A549 (cell line): ENCODE measurements around the gene MAPK6. TPM values are rescaled to one million over a fixed set of nuclear protein-coding genes. Genes with fewer than 3 reads are reported as not detected.
A peak's percentile ranks its signal among the peaks of the same experiment; 100 is the strongest.

Source experiments
- ATAC-seq, 2 experiments: fragments of 200-7000 bp in 1 of 2; fragments of >200 bp in 1 of 2; cut with Nextera tagmentation in 1 of 2; cut with Tn5 transposase in 1 of 2; 3 replicates each; pipeline versions ENCODE4 v1.8.0 to v1.9.1; 2018 to 2020; ENCODE audit warnings: mild to moderate bottlenecking in 1 of 2, moderate library complexity in 1 of 2
- CTCF ChIA-PET: fragments of 300-600 bp; sonication (Branson Sonifier 250); formaldehyde crosslinking; extraction: SDS; loops from one replicate; lab custom pipeline; 2021; ENCODE audit warnings: antibody characterized with exemption, inconsistent platforms; lab: Yijun Ruan, JAX
- POLR2A ChIA-PET: fragments of 350-600 bp; formaldehyde crosslinking; extraction: SDS; loops from one replicate; lab custom pipeline; 2021; ENCODE audit warnings: antibody characterized with exemption, inconsistent platforms; lab: Yijun Ruan, JAX
- DNase-seq, 2 experiments: peaks; one replicate each; pipeline versions ENCODE4 v3.0.0 to v3.0.0-alpha.2; 2011 to 2016; ENCODE audit warnings: low read depth in 1 of 2, low spot score in 1 of 2
- FAIRE-seq: peaks from 2 replicates; lab custom pipeline; 2011; peaks lifted over from hg19 to GRCh38; lab: Jason Lieb, UNC
- H3K27ac ChIP-seq, 2 experiments: fragments of >200 bp; sonication (Bioruptor Twin); formaldehyde crosslinking; 3 replicates each; pipeline ENCODE4 v1.5.1; 2016 to 2017
- H3K4me1 ChIP-seq: fragments of >200 bp; sonication (Bioruptor Twin); formaldehyde crosslinking; 3 replicates; pipeline ENCODE4 v1.6.1; 2016
- H3K4me2 ChIP-seq: fragments of >200 bp; sonication (Bioruptor Twin); formaldehyde crosslinking; 3 replicates; pipeline ENCODE4 v1.6.1; 2016
- H3K4me3 ChIP-seq: fragments of >200 bp; sonication (Bioruptor Twin); formaldehyde crosslinking; 3 replicates; pipeline ENCODE4 v1.5.1; 2016
- H3K9me3 ChIP-seq: fragments of >200 bp; sonication (Bioruptor Twin); formaldehyde crosslinking; 3 replicates; pipeline ENCODE4 v1.6.1; 2016
- BHLHE40 ChIP-seq: IDR thresholded peaks from 2 replicates; pipeline ENCODE4 v1.6.1; 2012; ENCODE audit warnings: low read depth, low read length, inconsistent platforms
- CBX8 ChIP-seq: fragments of 200-600 bp; sonication (generic); IDR thresholded peaks from 2 replicates; pipeline ENCODE4 v1.6.1; 2016
- CEBPB ChIP-seq, 2 experiments: fragments of >200 bp in 1 of 2; sonication (Bioruptor Twin) in 1 of 2; formaldehyde crosslinking in 1 of 2; IDR thresholded peaks; 2 replicates each; pipeline ENCODE4 v1.6.1; 2012 to 2016
- CHD2 ChIP-seq: fragments of 150-350 bp; IDR thresholded peaks from 2 replicates; pipeline ENCODE4 v1.6.1; 2014; ENCODE audit warnings: low read length; ENCODE audit not compliant: partially characterized antibody
- CHD4 ChIP-seq: fragments of 200-600 bp; sonication (generic); IDR thresholded peaks from 2 replicates; pipeline ENCODE4 v1.6.1; 2016; ENCODE audit warnings: antibody characterized with exemption, mild to moderate bottlenecking, borderline replicate concordance
- E2F6 ChIP-seq: IDR thresholded peaks from 2 replicates; pipeline ENCODE4 v1.6.1; 2012; ENCODE audit warnings: low read depth, borderline replicate concordance
- EHMT2 ChIP-seq: fragments of 200-600 bp; sonication (generic); IDR thresholded peaks from 2 replicates; pipeline ENCODE4 v1.6.1; 2016; ENCODE audit warnings: antibody characterized with exemption, low read depth, mild to moderate bottlenecking, moderate library complexity
- ELK1 ChIP-seq: fragments of 150-350 bp; IDR thresholded peaks from 2 replicates; pipeline ENCODE4 v1.6.1; 2014; ENCODE audit warnings: low read depth, mild to moderate bottlenecking, low read length
- ESRRA ChIP-seq: fragments of 150-350 bp; IDR thresholded peaks from 2 replicates; pipeline ENCODE4 v1.6.1; 2014; ENCODE audit warnings: mild to moderate bottlenecking, low read length, borderline replicate concordance
- FOSL2 ChIP-seq, 2 experiments: fragments of 450-650 bp in 1 of 2; fragments of >200 bp in 1 of 2; sonication (Bioruptor Twin) in 1 of 2; formaldehyde crosslinking; IDR thresholded peaks; 2 replicates each; pipeline versions ENCODE4 v1.5.0 to v1.6.1; 2016 to 2020; ENCODE audit warnings: mild to moderate bottlenecking in 1 of 2, moderate library complexity in 1 of 2
- FOXS1 ChIP-seq: fragments of 250-450 bp; sonication (Bioruptor Pico); IDR thresholded peaks from 2 replicates; pipeline ENCODE4 v1.5.0; 2020; ENCODE audit warnings: mild to moderate bottlenecking, moderate library complexity
- HDAC2 ChIP-seq: fragments of 200-600 bp; sonication (generic); IDR thresholded peaks from 2 replicates; pipeline ENCODE4 v1.6.1; 2016
- HES2 ChIP-seq: fragments of >200 bp; sonication (Bioruptor Twin); formaldehyde crosslinking; IDR thresholded peaks from 2 replicates; pipeline ENCODE4 v1.6.1; 2016
- HEYL ChIP-seq: fragments of 250-450 bp; sonication (Bioruptor Pico); IDR thresholded peaks from 2 replicates; pipeline ENCODE4 v1.8.0; 2021; ENCODE audit warnings: mild to moderate bottlenecking, moderate library complexity
- HOXA7 ChIP-seq: fragments of 250-450 bp; sonication (Bioruptor Pico); IDR thresholded peaks from 2 replicates; pipeline ENCODE4 v1.5.0; 2020; ENCODE audit warnings: mild to moderate bottlenecking, moderate library complexity
- HOXB5 ChIP-seq: fragments of 250-450 bp; sonication (Bioruptor Pico); IDR thresholded peaks from 2 replicates; pipeline ENCODE4 v1.5.0; 2020; ENCODE audit warnings: mild to moderate bottlenecking, moderate library complexity
- JUNB ChIP-seq: fragments of >200 bp; sonication (Bioruptor Twin); formaldehyde crosslinking; IDR thresholded peaks from 2 replicates; pipeline ENCODE4 v1.6.1; 2016
- KDM1A ChIP-seq: fragments of 200-600 bp; sonication (generic); IDR thresholded peaks from 2 replicates; pipeline ENCODE4 v1.6.1; 2016; ENCODE audit warnings: low read depth, mild to moderate bottlenecking
- KDM5A ChIP-seq: fragments of 200-600 bp; sonication (generic); IDR thresholded peaks from 2 replicates; pipeline ENCODE4 v1.6.1; 2016; ENCODE audit warnings: antibody characterized with exemption, mild to moderate bottlenecking
- MAZ ChIP-seq: fragments of 150-350 bp; IDR thresholded peaks from 2 replicates; pipeline ENCODE4 v1.6.1; 2014; ENCODE audit warnings: antibody characterized with exemption, low read depth, low read length, borderline replicate concordance
- NFE2L2 ChIP-seq: fragments of 150-350 bp; conservative IDR thresholded peaks from 2 replicates; pipeline ENCODE4 v1.6.1; 2014; ENCODE audit warnings: low read length
- PHF8 ChIP-seq: fragments of 200-600 bp; sonication (generic); IDR thresholded peaks from 2 replicates; pipeline ENCODE4 v1.6.1; 2016; ENCODE audit warnings: low read depth, mild to moderate bottlenecking, antibody characterized with exemption, moderate library complexity, borderline replicate concordance
- POLR2AphosphoS2 ChIP-seq: conservative IDR thresholded peaks from 2 replicates; pipeline ENCODE4 v1.6.1; 2012; ENCODE audit warnings: low read length, improper control_type of control experiment, inconsistent platforms
- RFX5 ChIP-seq: fragments of 450-650 bp; IDR thresholded peaks from 2 replicates; pipeline ENCODE4 v1.7.1; 2014; ENCODE audit warnings: antibody characterized with exemption, mild to moderate bottlenecking, moderate library complexity
- SMC3 ChIP-seq: fragments of >200 bp; sonication (Bioruptor Twin); formaldehyde crosslinking; IDR thresholded peaks from 3 replicates; pipeline ENCODE4 v1.6.1; 2018; ENCODE audit warnings: inconsistent platforms
- SREBF2 ChIP-seq: fragments of 450-650 bp; IDR thresholded peaks from 2 replicates; pipeline ENCODE4 v1.6.1; 2014; ENCODE audit warnings: mild to moderate bottlenecking, moderate library complexity
- TFCP2L1 ChIP-seq: fragments of 250-450 bp; sonication (Bioruptor Pico); IDR thresholded peaks from 2 replicates; pipeline ENCODE4 v1.5.0; 2021; ENCODE audit warnings: mild to moderate bottlenecking
- TP53 ChIP-seq: fragments of 250-450 bp; sonication (Bioruptor Pico); IDR thresholded peaks from 2 replicates; pipeline ENCODE4 v1.5.0; 2021; ENCODE audit warnings: mild to moderate bottlenecking, moderate library complexity
- ZC3H11A ChIP-seq: fragments of 450-650 bp; IDR thresholded peaks from 2 replicates; pipeline ENCODE4 v1.6.1; 2014; ENCODE audit warnings: antibody characterized with exemption, mild to moderate bottlenecking
- ZFP36 ChIP-seq: fragments of 450-650 bp; IDR thresholded peaks from 2 replicates; pipeline ENCODE4 v1.6.1; 2014; ENCODE audit warnings: borderline replicate concordance; ENCODE audit not compliant: partially characterized antibody
- ZNF302 ChIP-seq: fragments of 250-450 bp; sonication (Bioruptor Pico); IDR thresholded peaks from 2 replicates; pipeline ENCODE4 v1.9.0; 2021; ENCODE audit warnings: inconsistent platforms, mild to moderate bottlenecking, moderate library complexity
- WGBS: methylation state at CpG from one replicate; pipeline ENCODE4 v1.1.6; 2017; ENCODE audit errors: missing lambda C conversion rate; 5-methylcytosine and 5-hydroxymethylcytosine counted together
- polyA minus RNA-seq: library from RNA; depleted of rRNA, polyadenylated mRNA; stranded (reverse); fragments of >200 nt; gene quantifications from 2 replicates; pipeline ENCODE4 v1.2.3, GENCODE V29; 2011; rRNA and poly(A)+ RNA removed
- polyA plus RNA-seq, 4 experiments: library from polyadenylated mRNA; depleted of rRNA in 3 of 4; stranded (reverse); fragments of >200 nt; fragmentation: RNase III in 1 of 4; extraction: RNeasy Plus Mini Kit Qiagen cat#74134 plus additional on column Dnase treatment in 1 of 4; gene quantifications; 2 replicates in 3 of 4; 3 replicates in 1 of 4; pipeline ENCODE4 v1.2.3, GENCODE V29; 2011 to 2017
- TF ChIP-seq, protein P1 (sequence below): fragments of 250-450 bp; sonication (Bioruptor Pico); IDR thresholded peaks from 2 replicates; pipeline ENCODE4 v1.5.0; 2021; ENCODE audit warnings: mild to moderate bottlenecking, moderate library complexity, borderline replicate concordance
- TF ChIP-seq, protein P2 (sequence below): IDR thresholded peaks from 2 replicates; pipeline ENCODE4 v1.6.1; 2012

Gene MAPK6
- polyA plus RNA-seq (2011; rRNA removed), result 94.7 and 126 TPM in 2 replicates
- 15.3 and 16.6 TPM in 2 replicates for polyA plus RNA-seq (2012; cell fraction: cytosol; rRNA removed)
- polyA plus RNA-seq (2012; cell fraction: nucleus; rRNA removed), result 5.6 and 9.9 TPM in 2 replicates
- 46.5 to 49.1 TPM (median 48.4 TPM) in 3 replicates for polyA plus RNA-seq (2017; fragmentation: RNase III; extraction: RNeasy Plus Mini Kit Qiagen cat#74134 plus additional on column Dnase treatment)
- polyA minus RNA-seq, result 65.2 and 66.6 TPM in 2 replicates

DNA sequence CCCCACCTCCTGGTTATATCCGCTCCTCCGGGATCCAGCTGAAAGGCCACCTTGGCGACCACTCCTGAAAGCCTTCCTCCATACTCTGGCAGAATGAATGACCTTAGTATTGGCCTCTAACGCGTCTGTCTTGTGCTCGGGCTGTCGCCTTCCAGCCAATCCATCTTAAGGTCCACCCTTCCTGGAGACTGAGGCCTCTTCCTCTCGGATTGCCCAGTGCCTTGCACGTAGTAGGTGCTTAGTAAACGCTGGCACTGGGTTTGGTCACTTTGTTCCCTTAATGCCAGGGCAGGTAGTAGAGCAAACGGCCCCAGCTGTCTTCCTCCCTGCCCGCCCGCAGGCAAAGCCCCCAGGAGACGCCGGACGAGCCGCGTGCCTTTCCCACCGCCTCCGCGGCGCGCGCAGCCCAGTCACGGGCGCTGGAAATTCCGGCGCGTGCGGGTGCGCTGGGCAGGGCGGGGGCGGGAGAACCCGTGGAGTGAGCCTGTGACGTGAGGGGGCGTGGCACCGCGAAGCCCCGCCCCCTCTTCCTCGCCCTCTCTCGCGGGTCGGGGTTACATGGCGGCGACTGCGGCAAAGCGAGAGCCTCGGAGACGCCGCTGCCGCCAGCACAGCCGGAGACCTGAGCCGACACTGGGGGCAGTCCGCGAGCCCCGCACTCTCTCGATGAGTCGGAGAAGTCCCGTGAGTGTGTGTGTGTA, at the start of gene MAPK6:
Gene MAPK6, plus strand, starts transcription at position 527 of the 701 bp plus-strand sequence. CDS start 27,242 bp downstream, outside the sequence.
- 7% methylated on average over 46 of the region's 59 CpGs for WGBS
- ATAC-seq (peak; percentile 72 to 78), DNase-seq (peak; percentile 93 to 95), FAIRE-seq (no peak)
- peak within 1 kb of the TSS; percentile 54 for H3K4me3 ChIP-seq
- no peaks in the 10 kb centered on the region for H3K9me3 ChIP-seq
- peak within 1 kb of the TSS; percentile 79 to 97 for H3K27ac ChIP-seq
- ChIA-PET POLR2A (interaction anchor here (0.9 to 2.8 kb wide), 4 partner anchors 35 to 161 kb away, joined by 4 to 11 read pairs (median 8); partner anchors contain the start of gene LEO1), CTCF (no interaction called here)
- peaks cover 25% of the 10 kb centered on the region; the same call in 2 of the 3 replicates for H3K4me1 ChIP-seq
- H3K4me2 ChIP-seq, result peak within 1 kb of the TSS; percentile 84
- TF ChIP-seq POLR2AphosphoS2 (no peak), SREBF2 (no peak), ELK1 (no peak), HOXB5 (CRISPR knock-in tag) (peak; percentile 73; the same call in 1 of the 2 replicates), ESRRA (no peak), CHD4 (no peak), ZFP36 (no peak), CEBPB (IDR thresholded peaks at IDR 0.05) (peak in 1 of 2 experiments; percentile 21; a peak in 1 of 4 replicates), BHLHE40 (peak; percentile 100), HEYL (CRISPR knock-in tag) (no peak; the same call in 1 of the 2 replicates), TP53 (CRISPR knock-in tag) (peak; percentile 80; the same call in 1 of the 2 replicates), RFX5 (0 out of 2 replicates have a peak, but pooled peaks have one; percentile 16), KDM5A (no peak), CBX8 (no peak), SMC3 (peak; percentile 30; the same call in 2 of the 3 replicates), ZC3H11A (no peak), FOXS1 (CRISPR knock-in tag) (peak; percentile 75; the same call in 1 of the 2 replicates), E2F6 (peak; percentile 97), HDAC2 (no peak), FOSL2 (IDR thresholded peaks at IDR 0.05) (0 out of 2 replicates have a peak, but pooled peaks have one; percentile 9), FOSL2 (CRISPR knock-in tag; IDR thresholded peaks at IDR 0.05) (peak; percentile 35), CHD2 (no peak), HOXA7 (CRISPR knock-in tag) (peak; percentile 55; the same call in 1 of the 2 replicates), JUNB (no peak), HES2 (no peak), NFE2L2 (0 out of 2 replicates have a peak, but pooled peaks have one; percentile 1), MAZ (no peak; the same call in 1 of the 2 replicates), TFCP2L1 (CRISPR knock-in tag) (peak; percentile 90), EHMT2 (no peak), ZNF302 (CRISPR knock-in tag) (no peak), PHF8 (peak; percentile 62; the same call in 1 of the 2 replicates), KDM1A (no peak)
- TF ChIP-seq, protein P1, sequence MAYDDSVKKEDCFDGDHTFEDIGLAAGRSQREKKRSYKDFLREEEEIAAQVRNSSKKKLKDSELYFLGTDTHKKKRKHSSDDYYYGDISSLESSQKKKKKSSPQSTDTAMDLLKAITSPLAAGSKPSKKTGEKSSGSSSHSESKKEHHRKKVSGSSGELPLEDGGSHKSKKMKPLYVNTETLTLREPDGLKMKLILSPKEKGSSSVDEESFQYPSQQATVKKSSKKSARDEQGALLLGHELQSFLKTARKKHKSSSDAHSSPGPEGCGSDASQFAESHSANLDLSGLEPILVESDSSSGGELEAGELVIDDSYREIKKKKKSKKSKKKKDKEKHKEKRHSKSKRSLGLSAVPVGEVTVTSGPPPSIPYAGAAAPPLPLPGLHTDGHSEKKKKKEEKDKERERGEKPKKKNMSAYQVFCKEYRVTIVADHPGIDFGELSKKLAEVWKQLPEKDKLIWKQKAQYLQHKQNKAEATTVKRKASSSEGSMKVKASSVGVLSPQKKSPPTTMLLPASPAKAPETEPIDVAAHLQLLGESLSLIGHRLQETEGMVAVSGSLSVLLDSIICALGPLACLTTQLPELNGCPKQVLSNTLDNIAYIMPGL (CRISPR knock-in tag), result no peak
- TF ChIP-seq, protein P2, sequence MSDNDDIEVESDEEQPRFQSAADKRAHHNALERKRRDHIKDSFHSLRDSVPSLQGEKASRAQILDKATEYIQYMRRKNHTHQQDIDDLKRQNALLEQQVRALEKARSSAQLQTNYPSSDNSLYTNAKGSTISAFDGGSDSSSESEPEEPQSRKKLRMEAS, result peak; percentile 98
